Measurements from ENCODE around the gene LRCH1.
"Not testable (repeated sequence)": the region's sequence is repeated elsewhere in the genome, so short reads cannot be mapped to it uniquely, and the experiment has no call there.

Gene LRCH1

DNA sequence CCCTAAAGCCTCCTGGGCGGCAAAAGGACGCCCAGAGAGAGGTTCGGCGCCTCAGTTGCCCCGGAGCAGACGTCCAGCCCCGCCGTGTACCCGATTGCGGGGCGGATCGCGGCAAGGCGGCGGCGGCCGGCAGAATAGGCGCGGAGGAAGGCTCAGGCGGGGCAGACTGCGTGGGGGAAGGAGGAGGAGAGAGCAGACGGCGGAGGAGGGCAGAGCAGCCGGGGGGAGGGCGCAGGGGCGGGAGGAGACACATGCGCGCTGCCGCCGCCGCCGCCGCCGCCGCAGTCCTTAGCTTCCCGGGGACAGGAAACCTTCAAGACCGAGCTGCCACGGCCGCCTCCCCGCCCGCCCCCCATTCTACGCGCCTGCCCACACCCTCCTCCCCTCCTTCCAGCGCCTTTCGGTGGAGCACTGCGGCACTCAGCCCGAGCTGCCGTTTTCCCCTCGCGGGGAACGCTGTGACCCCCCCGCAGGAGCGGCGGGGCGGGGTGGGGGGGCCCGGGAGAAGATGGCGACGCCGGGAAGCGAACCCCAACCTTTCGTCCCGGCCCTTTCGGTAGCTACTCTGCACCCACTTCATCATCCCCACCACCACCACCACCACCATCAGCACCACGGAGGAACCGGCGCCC is at the start of gene LRCH1:
Gene LRCH1, plus strand, starts transcription at position 282 of the 632 bp plus-strand sequence. Its CDS starts 227 bp downstream, at position 509.
- peak; percentile 80 for DNase-seq (ENCODE audit: low read depth)

GRCh38 chr13:46504036-46504435 is 48.9 kb upstream of the LRCH1 start:
- no peak for DNase-seq (ENCODE audit: low read depth)

GRCh38 chr13:46507981-46508380 is 45.0 kb upstream of the LRCH1 start:
- DNase-seq (ENCODE audit: low read depth) = no peak

DNA sequence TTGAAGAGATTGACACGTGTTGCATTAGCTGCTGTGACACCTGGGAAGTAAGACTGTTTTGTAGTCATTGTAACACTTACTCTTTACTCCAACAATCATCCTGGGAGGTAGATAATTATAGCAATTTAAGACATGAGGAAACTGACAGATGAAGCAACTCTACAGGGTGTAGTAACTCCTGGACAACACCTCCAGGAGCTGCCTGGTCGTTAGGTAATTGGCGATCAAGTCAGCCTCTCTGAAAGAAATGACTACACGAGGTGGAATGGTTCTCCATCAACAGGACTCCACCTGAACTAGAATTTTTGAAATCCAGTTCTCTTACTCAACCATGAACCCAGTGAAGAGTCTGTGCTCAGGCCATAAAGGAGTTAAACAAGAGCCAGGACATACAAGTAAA is 43.0 kb upstream of the LRCH1 start:
- no peak for DNase-seq (ENCODE audit: low read depth)

GRCh38 chr13:46515803-46516202 is 37.2 kb upstream of the LRCH1 start:
- DNase-seq (ENCODE audit: low read depth) = no peak

DNA sequence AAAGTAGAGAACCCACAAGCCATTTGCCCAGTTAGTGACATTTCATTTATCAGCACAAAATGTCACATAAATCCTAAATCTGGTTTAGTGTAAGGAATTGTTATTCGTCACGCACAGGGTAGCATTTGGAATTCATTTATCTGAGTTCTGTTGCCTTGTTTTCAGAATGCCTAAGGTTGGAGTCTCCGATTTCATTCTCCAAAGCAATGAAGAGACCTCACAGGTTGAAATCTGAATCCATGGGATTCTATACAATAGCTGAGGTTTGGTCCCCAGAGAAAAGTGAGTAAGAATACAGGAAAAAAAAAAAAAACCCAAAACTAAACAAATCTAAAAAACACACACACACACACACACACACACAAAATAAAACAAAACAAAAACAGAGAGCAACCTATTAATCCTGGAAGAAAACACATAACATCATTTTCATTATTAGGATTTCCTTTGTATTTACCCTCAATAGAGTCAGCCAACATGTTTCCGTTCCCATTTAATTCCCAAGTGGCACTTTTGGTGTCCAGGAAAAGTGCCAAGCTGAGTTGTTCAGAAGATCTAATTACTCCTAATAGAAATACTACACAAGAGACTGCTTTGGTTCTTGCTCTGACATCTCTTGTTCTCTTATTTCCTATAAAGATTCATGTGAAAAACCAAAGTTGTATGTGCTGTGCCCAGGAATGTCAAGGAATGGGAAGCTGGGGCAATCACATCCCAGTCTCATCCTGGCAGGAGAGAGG is 36.2 kb upstream of the LRCH1 start:
- no peak for DNase-seq (ENCODE audit: low read depth)

DNA sequence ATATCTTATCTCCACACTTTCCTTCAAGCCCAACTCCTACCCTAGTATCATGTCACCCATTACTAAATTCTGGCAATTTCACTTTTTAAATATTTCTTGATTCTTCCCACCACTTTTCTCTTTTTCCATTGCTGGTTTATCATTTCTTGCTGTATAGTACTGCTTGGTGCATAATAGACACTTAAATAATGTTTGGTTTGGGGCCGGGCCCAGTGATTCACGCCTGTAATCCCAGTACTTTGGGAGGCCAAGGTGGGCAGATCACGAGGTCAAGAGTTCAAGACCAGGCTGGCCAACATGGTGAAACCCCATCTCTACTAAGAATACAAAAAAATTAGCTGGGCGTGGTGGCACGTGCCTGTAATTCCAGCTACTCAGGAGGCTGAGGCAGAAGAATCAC is 35.2 kb upstream of the LRCH1 start:
- DNase-seq (ENCODE audit: low read depth) = not testable (repeated sequence)

GRCh38 chr13:46519182-46519581 is 33.8 kb upstream of the LRCH1 start:
- no peak for DNase-seq (ENCODE audit: low read depth)

- DNase-seq (ENCODE audit: low read depth) = no peak
Measured at GRCh38 chr13:46520166-46520565, 32.8 kb upstream of the LRCH1 start.

GRCh38 chr13:46521486-46521885 is 31.5 kb upstream of the LRCH1 start:
- no peak for DNase-seq (ENCODE audit: low read depth)

DNA sequence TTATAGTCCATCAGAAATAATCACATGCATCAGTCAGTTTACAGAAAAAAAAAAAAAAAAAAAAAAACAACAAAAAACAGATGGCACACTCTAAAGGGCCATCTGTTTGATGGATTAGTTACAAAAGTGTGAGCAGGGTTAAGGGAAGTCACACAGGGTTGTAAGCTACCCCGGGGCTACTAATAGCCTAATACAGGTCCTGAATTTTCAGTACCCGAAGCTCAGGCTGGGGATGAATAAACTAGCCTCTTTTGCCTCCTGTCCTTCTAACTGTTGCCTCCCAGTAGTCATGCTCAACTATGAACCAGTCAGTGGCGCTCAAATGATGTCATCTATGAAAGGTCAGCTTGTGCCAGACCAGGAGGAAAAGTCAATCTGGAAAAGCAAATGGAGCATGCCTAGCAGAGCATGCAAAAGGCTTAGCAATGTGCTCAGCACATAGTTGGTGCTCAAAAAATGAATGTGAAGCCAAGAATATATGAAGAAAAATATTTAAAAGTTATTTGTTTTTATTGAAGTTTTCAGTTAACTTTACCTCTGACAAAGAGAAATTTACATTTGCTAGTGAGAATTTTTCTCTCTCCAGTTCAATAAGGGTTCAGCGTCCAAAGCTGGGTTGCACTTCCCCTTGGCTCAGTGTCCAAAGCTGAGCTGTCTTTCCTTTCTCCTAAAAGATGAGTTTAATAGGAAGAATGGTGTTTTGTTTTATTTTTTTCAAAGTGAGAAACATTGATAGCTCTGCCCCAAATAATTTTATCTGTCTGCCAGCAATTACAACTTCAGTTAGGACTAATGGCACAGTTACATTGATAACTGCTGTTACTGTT is 30.8 kb upstream of the LRCH1 start:
- no peak for DNase-seq (ENCODE audit: low read depth)

DNA sequence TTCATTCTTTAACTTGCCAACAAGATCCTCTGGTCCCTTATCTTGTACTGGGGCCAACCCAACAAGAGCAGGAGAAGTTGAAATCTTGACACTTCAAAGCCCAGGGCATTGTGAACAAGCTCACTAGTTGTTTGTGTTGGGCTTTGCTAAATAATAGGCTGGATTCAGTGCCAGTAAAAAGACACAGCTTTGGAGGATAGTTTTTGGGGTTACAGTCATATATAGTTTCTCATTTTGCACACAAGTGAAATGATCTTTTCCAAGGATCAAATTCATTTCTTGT is 30.3 kb upstream of the LRCH1 start:
- DNase-seq (ENCODE audit: low read depth) = no peak

DNA sequence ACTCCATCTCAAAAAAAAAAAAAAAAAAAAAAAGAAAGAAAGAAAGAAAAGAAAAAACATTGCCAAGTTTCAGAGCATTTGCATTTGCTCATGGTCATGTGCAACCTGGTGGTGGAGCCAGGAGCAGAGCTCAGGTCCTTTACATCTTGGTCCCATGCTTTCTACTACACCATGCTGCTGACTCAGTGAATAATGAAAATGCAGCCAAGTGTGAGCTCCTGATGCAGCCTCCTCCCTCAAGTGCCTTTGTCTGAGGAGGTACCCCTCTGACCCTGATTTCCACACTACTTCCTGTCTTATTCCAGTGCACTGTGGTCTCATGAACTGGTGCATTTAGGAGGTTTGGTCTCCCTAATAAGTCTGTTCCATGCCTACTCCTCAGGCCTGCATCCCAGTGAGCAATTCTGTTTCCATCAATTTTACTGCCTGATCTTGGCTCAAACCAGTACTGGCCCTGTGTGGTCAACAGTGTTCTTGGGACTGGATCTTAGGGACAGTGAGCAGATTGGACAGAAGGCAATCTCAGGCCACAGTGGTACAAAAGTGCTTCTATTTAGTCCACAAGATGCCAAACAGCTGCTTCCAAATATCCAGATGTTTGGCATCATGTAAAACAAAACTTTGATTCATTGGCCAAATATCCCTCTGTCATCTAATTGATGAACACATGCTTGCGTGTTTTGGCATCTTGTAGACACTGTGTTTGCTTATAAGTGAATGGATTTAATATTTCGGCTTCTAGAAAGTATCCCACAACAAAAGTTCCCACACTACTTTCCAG is 28.8 kb upstream of the LRCH1 start:
- no peak for DNase-seq (ENCODE audit: low read depth)

- no peak for DNase-seq (ENCODE audit: low read depth)
Measured at GRCh38 chr13:46526100-46526735, 26.8 kb upstream of the LRCH1 start.

DNA sequence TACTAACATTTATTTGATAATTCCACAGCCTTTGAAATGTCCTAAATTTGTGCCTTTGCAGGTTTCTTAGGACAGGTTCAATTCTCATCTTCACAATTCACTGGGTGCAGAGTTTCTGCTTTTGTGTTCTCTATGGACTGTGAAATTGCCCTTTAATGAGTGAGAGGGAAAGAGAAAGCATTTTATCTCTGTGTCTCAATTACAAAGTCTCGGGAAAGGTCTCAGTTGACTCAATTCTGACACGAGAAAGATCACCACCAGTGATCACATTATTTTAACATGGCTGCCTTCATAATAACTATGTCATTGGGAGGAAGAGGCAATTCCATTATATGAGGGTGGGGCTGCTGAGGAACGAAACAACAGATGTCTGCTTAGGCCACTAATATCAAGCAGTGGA is 26.2 kb upstream of the LRCH1 start:
- DNase-seq (ENCODE audit: low read depth) = no peak

- DNase-seq (ENCODE audit: low read depth) = no peak
Measured at GRCh38 chr13:46527237-46527636, 25.7 kb upstream of the LRCH1 start.

DNA sequence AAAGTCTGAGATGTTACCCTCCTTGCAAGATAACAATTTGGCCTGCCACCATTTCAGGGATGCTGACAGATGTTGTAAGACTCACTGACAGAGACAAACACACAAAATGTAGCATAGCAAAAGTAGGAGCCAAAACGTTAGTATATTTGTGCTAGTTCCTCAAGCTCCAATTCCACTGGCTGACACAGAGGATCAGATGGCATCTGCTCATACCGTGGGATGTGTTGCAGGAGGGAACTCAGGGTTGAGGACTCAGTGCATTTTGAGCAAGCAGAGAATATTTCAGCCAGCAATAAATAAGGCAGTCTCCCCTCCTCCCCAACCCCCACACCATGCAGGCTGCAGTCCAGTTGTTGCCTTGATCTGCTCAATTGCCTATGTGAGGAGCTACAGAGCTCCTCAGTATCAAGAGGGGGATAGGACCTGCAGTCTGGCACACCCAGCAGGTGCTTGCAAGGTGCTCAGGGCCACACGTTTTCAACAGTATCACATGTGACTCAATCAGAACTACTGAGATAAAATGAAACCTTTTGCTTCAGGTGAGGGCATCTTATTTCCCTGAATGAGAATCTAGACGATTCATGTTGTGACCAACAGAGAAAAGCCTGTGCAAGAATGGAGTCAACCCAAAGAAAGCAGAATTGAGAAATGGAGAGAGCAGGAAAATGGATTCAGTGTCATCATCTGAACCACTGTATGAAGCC is 23.6 kb upstream of the LRCH1 start:
- DNase-seq (ENCODE audit: low read depth) = no peak

DNA sequence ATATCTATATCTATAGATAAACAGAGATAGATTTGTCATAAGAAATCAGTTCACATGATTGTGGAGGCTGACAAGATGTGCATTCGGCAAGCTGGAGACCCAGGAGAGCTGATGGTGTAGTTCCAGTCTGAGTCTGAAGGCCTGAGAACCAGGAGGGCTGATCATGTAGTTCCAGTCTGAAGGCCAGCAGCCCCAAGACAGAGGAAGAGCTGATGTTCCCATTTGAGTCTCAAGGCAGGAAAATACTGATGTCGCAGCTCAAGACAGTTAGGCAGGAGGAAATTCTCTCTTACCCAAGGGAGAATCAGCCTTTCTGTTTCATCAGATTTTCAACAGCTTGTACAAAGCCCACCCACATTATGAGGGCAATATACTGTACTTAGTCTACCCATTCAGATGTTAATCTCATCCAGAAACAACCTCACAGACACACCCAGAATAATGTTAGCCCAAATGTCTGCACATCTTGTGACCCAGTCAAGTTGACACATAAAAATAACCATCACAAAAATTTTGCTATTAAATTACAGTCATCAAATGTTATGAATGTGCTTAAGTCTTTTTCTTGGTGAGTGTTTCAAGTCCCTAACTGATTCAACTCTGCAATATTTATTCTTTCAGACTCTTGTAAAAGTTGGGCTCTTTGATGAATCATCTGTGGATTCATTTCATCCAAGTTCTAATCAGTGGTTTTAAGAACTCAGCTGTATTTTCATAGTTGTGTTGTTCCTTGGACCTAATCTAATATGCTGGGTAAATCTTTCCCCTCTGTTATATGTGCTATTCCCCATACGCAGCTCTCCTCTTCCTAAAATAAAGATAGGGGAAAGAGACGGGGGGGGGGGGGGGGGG is 22.7 kb upstream of the LRCH1 start:
- DNase-seq (ENCODE audit: low read depth) = no peak

DNA sequence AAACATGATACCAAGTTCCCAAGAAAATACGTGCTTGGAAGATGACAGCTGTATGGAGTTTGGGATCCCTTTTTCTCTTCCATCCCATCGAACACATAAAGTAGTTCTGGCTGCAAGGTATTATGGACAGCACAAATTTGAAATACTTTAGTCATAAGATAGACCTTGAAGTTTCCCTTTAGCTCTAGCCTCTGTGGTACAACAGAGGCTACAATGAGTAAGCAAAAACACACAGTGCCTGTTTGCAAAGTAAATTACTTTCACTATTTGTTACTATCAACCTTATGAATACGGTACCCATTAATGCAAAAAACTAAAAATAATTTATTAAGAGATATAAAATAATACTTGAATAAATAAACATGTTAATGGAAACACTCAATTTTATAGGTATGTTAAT is 21.0 kb upstream of the LRCH1 start:
- DNase-seq (ENCODE audit: low read depth) = no peak

DNA sequence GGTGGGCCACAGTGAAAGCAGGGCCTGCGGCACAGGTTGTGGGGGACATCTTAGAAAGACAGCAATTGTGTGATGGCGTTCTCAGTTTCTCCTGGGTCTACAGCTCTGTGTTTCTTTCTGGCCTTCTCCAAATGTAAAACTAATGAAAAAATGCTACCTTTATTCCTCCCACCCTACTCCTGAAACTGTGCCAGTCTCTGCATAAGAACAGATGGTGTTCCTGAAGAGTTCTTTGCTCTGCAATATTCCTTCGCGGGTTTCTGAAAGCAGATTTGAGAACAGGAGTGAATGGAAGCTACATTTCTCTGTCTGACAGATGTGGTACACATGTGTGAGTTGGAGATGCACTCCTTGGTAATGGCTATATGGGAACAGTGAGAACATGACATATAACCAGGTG is 18.0 kb upstream of the LRCH1 start:
- no peak for DNase-seq (ENCODE audit: low read depth)
